GM12878 (cell line): ENCODE measurements around the gene TMED7. TPM values are rescaled to one million over a fixed set of nuclear protein-coding genes. Genes with fewer than 3 reads are reported as not detected.

Experiments
- ATAC-seq: fragments of 200-7000 bp; cut with Tn5 transposase; 3 replicates; pipeline ENCODE4 v1.9.1; 2020; ENCODE audit warnings: mild to moderate bottlenecking, moderate library complexity
- BruUV-seq: library from RNA; stranded (reverse); fragments of 400-500 nt; replicated peaks from 2 replicates; lab custom pipeline; 2021; lab: Mats Ljungman, UMichigan
- CTCF ChIA-PET: fragments of 300-600 bp; sonication (Branson Sonifier 250); formaldehyde crosslinking; extraction: SDS; loops from one replicate; lab custom pipeline; 2021; ENCODE audit warnings: inconsistent platforms; lab: Yijun Ruan, JAX
- POLR2A ChIA-PET: fragments of 350-600 bp; formaldehyde crosslinking; extraction: SDS; loops from one replicate; lab custom pipeline; 2021; ENCODE audit warnings: inconsistent platforms; lab: Charles Lee
- RAD21 ChIA-PET: fragments of 300-600 bp; sonication (Branson Sonifier 250); formaldehyde crosslinking; loops from one replicate; lab custom pipeline; 2023; ENCODE audit warnings: antibody characterized with exemption; ENCODE audit not compliant: unreplicated experiment; lab: Charles Lee
- SMC1A ChIA-PET: fragments of 300-600 bp; sonication (Branson Sonifier 250); formaldehyde crosslinking; loops from one replicate; lab custom pipeline; 2023; ENCODE audit not compliant: unreplicated experiment, uncharacterized antibody; lab: Charles Lee
- DNase-seq: peaks from one replicate; pipeline ENCODE4 v3.0.0-alpha.2; 2011; ENCODE audit warnings: low read depth, low spot score
- FAIRE-seq: peaks from 3 replicates; lab custom pipeline; 2011; peaks lifted over from hg19 to GRCh38; lab: Jason Lieb, UNC
- H2AFZ ChIP-seq: 2 replicates; pipeline ENCODE4 v1.6.0; 2011; ENCODE audit warnings: low read depth, low read length, control low read depth; ENCODE audit not compliant: control insufficient read depth
- H3K27ac ChIP-seq: 2 replicates; pipeline ENCODE4 v1.5.1; 2011; ENCODE audit warnings: control low read depth; ENCODE audit not compliant: control insufficient read depth, insufficient read depth
- H3K27me3 ChIP-seq, 2 experiments: replicated peaks in 1 of 2; 2 replicates each; pipeline versions ENCODE4 v1.6.0 to v1.6.1; 2011; ENCODE audit warnings: low read length in 1 of 2; ENCODE audit not compliant: control insufficient read depth in 2 of 2, insufficient read depth in 2 of 2
- H3K36me3 ChIP-seq, 2 experiments: 2 replicates each; pipeline ENCODE4 v1.5.1; 2011; ENCODE audit warnings: low read length in 1 of 2; ENCODE audit not compliant: control insufficient read depth in 2 of 2, insufficient read depth in 2 of 2
- H3K4me1 ChIP-seq: 2 replicates; pipeline ENCODE4 v1.6.1; 2011; ENCODE audit warnings: mild to moderate bottlenecking, low read length, moderate library complexity, mixed read lengths; ENCODE audit not compliant: control insufficient read depth, insufficient read depth
- H3K4me2 ChIP-seq: 2 replicates; pipeline ENCODE4 v1.6.0; 2011; ENCODE audit warnings: control low read depth; ENCODE audit not compliant: control insufficient read depth, insufficient read depth
- H3K4me3 ChIP-seq: fragments of 200-600 bp; sonication (generic); 2 replicates; pipeline ENCODE4 v1.5.1; 2016
- H3K79me2 ChIP-seq: 2 replicates; pipeline ENCODE4 v1.6.0; 2011; ENCODE audit warnings: low read length; ENCODE audit not compliant: control insufficient read depth, insufficient read depth
- H3K9ac ChIP-seq: 2 replicates; pipeline ENCODE4 v1.8.0; 2011; ENCODE audit warnings: low read length, control low read depth, mixed read lengths; ENCODE audit not compliant: control insufficient read depth, insufficient read depth
- H3K9me3 ChIP-seq: replicated peaks from 3 replicates; pipeline ENCODE4 v1.5.1; 2011; ENCODE audit warnings: mild to moderate bottlenecking, low read length; ENCODE audit not compliant: control insufficient read depth, insufficient read depth
- H4K20me1 ChIP-seq: 2 replicates; pipeline ENCODE4 v1.6.0; 2011; ENCODE audit not compliant: control insufficient read depth, insufficient read depth
- ATF2 ChIP-seq: IDR thresholded peaks from 2 replicates; pipeline ENCODE4 v1.6.1; 2012; ENCODE audit warnings: low read length, inconsistent platforms
- BCL11A ChIP-seq: IDR thresholded peaks from 2 replicates; pipeline ENCODE4 v1.6.1; 2011; ENCODE audit warnings: low read depth, low read length
- CREB1 ChIP-seq: IDR thresholded peaks from 2 replicates; pipeline ENCODE4 v1.6.1; 2012; ENCODE audit warnings: low read depth, mild to moderate bottlenecking, inconsistent platforms
- E2F4 ChIP-seq: IDR thresholded peaks from 2 replicates; pipeline ENCODE4 v1.6.1; 2012; ENCODE audit warnings: low read depth, low read length, improper control_type of control experiment
- EZH2 ChIP-seq: IDR thresholded peaks from 2 replicates; pipeline ENCODE4 v1.6.1; 2012; ENCODE audit warnings: low read depth, mild to moderate bottlenecking, control low read depth, inconsistent platforms, low read length, borderline replicate concordance; ENCODE audit not compliant: control insufficient read depth
- IKZF2 ChIP-seq, 2 experiments: fragments of 450-650 bp; IDR thresholded peaks; 2 replicates each; pipeline ENCODE4 v1.6.1; 2017; ENCODE audit warnings: mild to moderate bottlenecking in 2 of 2, moderate library complexity in 2 of 2
- JUND ChIP-seq: IDR thresholded peaks from 2 replicates; pipeline ENCODE4 v1.6.1; 2012; ENCODE audit warnings: low read depth, mild to moderate bottlenecking, low read length, improper control_type of control experiment, moderate library complexity
- KDM1A ChIP-seq: fragments of 200-600 bp; sonication (generic); IDR thresholded peaks from 2 replicates; pipeline ENCODE4 v1.6.1; 2016; ENCODE audit warnings: borderline replicate concordance
- MTA2 ChIP-seq: fragments of 450-650 bp; IDR thresholded peaks from 2 replicates; pipeline ENCODE4 v1.6.1; 2016; ENCODE audit warnings: low read depth, mild to moderate bottlenecking, moderate library complexity
- MXI1 ChIP-seq: fragments of 150-350 bp; IDR thresholded peaks from 2 replicates; pipeline ENCODE4 v1.6.1; 2011; ENCODE audit warnings: low read depth, mild to moderate bottlenecking, inconsistent platforms, low read length, improper control_type of control experiment
- NRF1 ChIP-seq: conservative IDR thresholded peaks from 2 replicates; pipeline ENCODE4 v1.6.1; 2011; ENCODE audit warnings: mild to moderate bottlenecking, low read depth, low read length, improper control_type of control experiment
- POLR2A ChIP-seq: IDR thresholded peaks from 2 replicates; pipeline ENCODE4 v1.6.1; 2011; ENCODE audit warnings: low read depth, mild to moderate bottlenecking, low read length
- RUNX3 ChIP-seq: IDR thresholded peaks from 2 replicates; pipeline ENCODE4 v1.6.1; 2012; ENCODE audit warnings: low read length, inconsistent platforms
- USF1 ChIP-seq: IDR thresholded peaks from 2 replicates; pipeline ENCODE4 v1.6.1; 2011; ENCODE audit warnings: borderline replicate concordance, low read depth, mild to moderate bottlenecking, moderate library complexity, mixed read lengths, low read length; ENCODE audit not compliant: insufficient read depth; ENCODE audit errors: extremely low read length
- YY1 ChIP-seq: IDR thresholded peaks from 2 replicates; pipeline ENCODE4 v1.6.1; 2011; ENCODE audit warnings: low read depth, mild to moderate bottlenecking, low read length
- ZNF217 ChIP-seq: fragments of 450-650 bp; IDR thresholded peaks from 2 replicates; pipeline ENCODE4 v1.6.1; 2017; ENCODE audit warnings: antibody characterized with exemption, mild to moderate bottlenecking
- ZNF622 ChIP-seq: fragments of 450-650 bp; IDR thresholded peaks from 2 replicates; pipeline ENCODE4 v1.6.1; 2017; ENCODE audit warnings: mild to moderate bottlenecking, inconsistent platforms
- WGBS: methylation state at CpG from one replicate; pipeline ENCODE4 v1.1.6; 2016; ENCODE audit warnings: low lambda C conversion rate; ENCODE audit not compliant: insufficient replicate concordance, insufficient coverage; ENCODE audit errors: missing lambda C conversion rate; 5-methylcytosine and 5-hydroxymethylcytosine counted together
- in situ Hi-C: fragments of 300-500 bp; cut with MboI; formaldehyde crosslinking; loops from 9 replicates; pipeline ENCODE4 v1.14.3; 2018; ENCODE audit warnings: mixed read lengths
- intact Hi-C: fragments of 100-400 bp; cut with micrococcal nuclease; formaldehyde crosslinking; loops from one replicate; pipeline ENCODE4 v1.14.2; 2022; ENCODE audit not compliant: unreplicated experiment
- polyA plus RNA-seq, 11 experiments: library from polyadenylated mRNA; depleted of rRNA in 4 of 11; unstranded in 6 of 11; stranded (reverse) in 5 of 11; fragments of >200 nt; fragmentation: Nextera tagmentation in 4 of 11; fragmentation: Illumina TruSeq in 1 of 11; extraction: Ambion mirVana in 4 of 11; extraction: Trizol in 1 of 11; gene quantifications; 1 replicate in 1 of 11; 2 replicates in 10 of 11; pipeline versions ENCODE4 v1.2.1 to v1.2.3, GENCODE V29; 2011 to 2016; ENCODE audit warnings: inconsistent platforms in 2 of 11, missing spikeins in 2 of 11, low read depth in 1 of 11
- total RNA-seq, 4 experiments: library from RNA; depleted of rRNA in 3 of 4; stranded (reverse); fragments of >200 nt in 3 of 4; fragmentation: Illumina TruSeq in 1 of 4; extraction: Trizol in 1 of 4; gene quantifications; 2 replicates each; pipeline versions ENCODE4 v1.2.1 to v1.2.3, GENCODE V29; 2013 to 2021

The TMED7 gene
- total and polyA plus RNA-seq, 10 of the 15 experiments (the other 5 are each of a cell fraction or from before 2014, with no cell fraction given): 8.0 to 37.3 (median 25.2) TPM

- TF ChIP-seq ZNF217: no peak
- no peak for TF ChIP-seq USF1
- TF ChIP-seq ATF2: no peak
- no peak for TF ChIP-seq BCL11A
- TF ChIP-seq POLR2A: no peak
- no peak for TF ChIP-seq E2F4
- no peak for TF ChIP-seq ZNF622
- no peak for TF ChIP-seq KDM1A
- TF ChIP-seq, all 136 proteins: peak for 0
These were observed 40.2 kb upstream of the TMED7 start (continued) for GRCh38 chr5:115666023-115666422.

GRCh38 chr5:115661563-115661962 lies 35.7 kb upstream of the TMED7 start:
- in situ Hi-C loops: no loop called here
- Histone ChIP-seq H3K9me3 (no peaks in the 10 kb centered on the region; the same call in 2 of the 3 replicates), H3K79me2 (no peaks in the 10 kb centered on the region), H3K27me3 (no peaks in the 10 kb centered on the region; a peak in 1 of 4 replicates), H3K4me2 (no peak overlapping the region), H3K9ac (no peak overlapping the region), H3K27ac (no peak overlapping the region), H3K4me3 (no peak overlapping the region), H3K4me1 (no peaks in the 10 kb centered on the region), H4K20me1 (no peaks in the 10 kb centered on the region), H2AFZ (no peak overlapping the region), H3K36me3 (no peaks in the 10 kb centered on the region)
- DNase-seq (no peak), ATAC-seq (no peak), FAIRE-seq (no peak)
- no TSS peak for BruUV-seq
- TF ChIP-seq RUNX3: no peak
- no peak for TF ChIP-seq KDM1A
- no peak for TF ChIP-seq YY1
- TF ChIP-seq CREB1: no peak
- no peak for TF ChIP-seq NRF1
- no peak for TF ChIP-seq MXI1
- TF ChIP-seq IKZF2 (IDR thresholded peaks at IDR 0.05): no peak
- no peak for TF ChIP-seq POLR2A
- no peak for TF ChIP-seq JUND
- no peak for TF ChIP-seq EZH2
- no peak for TF ChIP-seq MTA2
- intact Hi-C loops: no loop called here
- POLR2A ChIA-PET: no interaction called here
- SMC1A ChIA-PET: interaction anchor here (0.8 kb wide), 1 partner anchor 738 kb away, joined by 3 read pairs; no protein-coding TSS in a partner anchor
- RAD21 ChIA-PET: no interaction called here
- CTCF ChIA-PET: interaction anchor here (1.1 kb wide), 1 partner anchor 26 kb away, joined by 3 read pairs; no protein-coding TSS in a partner anchor
- 36% methylated on average over 2 of the region's 2 CpGs for WGBS
